PC-3 (cell line): ENCODE data around the gene ALKBH5.

Experiments
- CTCF ChIP-seq: fragments of 300-600 bp; sonication (generic); conservative IDR thresholded peaks from 2 replicates; pipeline ENCODE4 v1.5.1; 2017; ENCODE audit warnings: antibody characterized with exemption, low read depth, mild to moderate bottlenecking, low read length
- EZH2 ChIP-seq: fragments of 300-600 bp; sonication (generic); IDR thresholded peaks from one replicate; pipeline ENCODE4 v1.6.1; 2017; ENCODE audit warnings: antibody characterized with exemption, mild to moderate bottlenecking, low read length; ENCODE audit not compliant: unreplicated experiment

- TF ChIP-seq CTCF (no peak), EZH2 (no peak)
Observed at GRCh38 chr17:18190628-18191235, 7.1 kb downstream of the ALKBH5 start.
